HCT116 (cell line): Measurements from ENCODE around the gene ILDR1.

Source experiments
- CTCF ChIP-seq, 3 experiments: fragments of 200-600 bp in 1 of 3; sonication (generic) in 1 of 3; IDR thresholded peaks in 2 of 3; conservative IDR thresholded peaks in 1 of 3; 2 replicates each; pipeline ENCODE4 v1.5.1; 2012 to 2017; ENCODE audit warnings: low read depth in 2 of 3, low read length in 2 of 3, antibody characterized with exemption in 1 of 3, borderline replicate concordance in 1 of 3, control low read depth in 1 of 3, mild to moderate bottlenecking in 1 of 3, mixed read lengths in 1 of 3, mixed run types in 1 of 3, moderate library complexity in 1 of 3; ENCODE audit not compliant: insufficient read depth in 1 of 3
- EGR1 ChIP-seq: IDR thresholded peaks from 2 replicates; pipeline ENCODE4 v1.6.1; 2012; ENCODE audit warnings: low read depth
- EZH2 ChIP-seq: fragments of 200-600 bp; sonication (generic); IDR thresholded peaks from 2 replicates; pipeline ENCODE4 v1.6.1; 2017; ENCODE audit warnings: antibody characterized with exemption, mixed run types
- EZH2phosphoT487 ChIP-seq: fragments of 200-600 bp; IDR thresholded peaks from 2 replicates; pipeline ENCODE4 v1.6.1; 2018; ENCODE audit warnings: antibody characterized with exemption, borderline replicate concordance
- POLR2A ChIP-seq: IDR thresholded peaks from 2 replicates; pipeline ENCODE4 v1.7.0; 2011; ENCODE audit warnings: borderline replicate concordance; ENCODE audit not compliant: insufficient read depth, insufficient read length; ENCODE audit errors: extremely low read depth
- YY1 ChIP-seq: IDR thresholded peaks from 2 replicates; pipeline ENCODE4 v1.6.1; 2011; ENCODE audit warnings: low read length, low read depth, moderate library complexity, mild to moderate bottlenecking; ENCODE audit not compliant: insufficient replicate concordance; ENCODE audit errors: extremely low read depth
- ZNF274 ChIP-seq: fragments of 200-500 bp; sonication (Bioruptor generic); IDR thresholded peaks from 2 replicates; pipeline ENCODE4 v1.6.1; 2014; ENCODE audit warnings: mild to moderate bottlenecking, low read depth, low read length, inconsistent platforms
- TF ChIP-seq, protein P1 (sequence below): IDR thresholded peaks from 2 replicates; pipeline ENCODE4 v1.6.1; 2012
- TF ChIP-seq, protein P2 (sequence below): IDR thresholded peaks from 2 replicates; pipeline ENCODE4 v1.6.1; 2012; ENCODE audit warnings: low read depth
- TF ChIP-seq, protein P3 (sequence below): IDR thresholded peaks from 2 replicates; pipeline ENCODE4 v1.6.1; 2011; ENCODE audit warnings: mild to moderate bottlenecking, low read length, moderate library complexity; ENCODE audit not compliant: insufficient replicate concordance; ENCODE audit errors: extremely low read depth

GRCh38 chr3:121957674-121958415 lies 64.2 kb downstream of the ILDR1 start:
- TF ChIP-seq CTCF (IDR thresholded peaks at IDR 0.05 in 2 of 3, conservative IDR thresholded peaks at IDR 0.05 in 1 of 3; ENCODE audit: borderline replicate concordance in 1 of 3, insufficient read depth in 1 of 3, low read depth in 2 of 3, low read length in 2 of 3) (no peak), EZH2 (no peak), POLR2A (no peak), EGR1 (no peak), ZNF274 (no peak), YY1 (no peak), EZH2phosphoT487 (no peak)
- TF ChIP-seq, protein P1, sequence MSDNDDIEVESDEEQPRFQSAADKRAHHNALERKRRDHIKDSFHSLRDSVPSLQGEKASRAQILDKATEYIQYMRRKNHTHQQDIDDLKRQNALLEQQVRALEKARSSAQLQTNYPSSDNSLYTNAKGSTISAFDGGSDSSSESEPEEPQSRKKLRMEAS = no peak
- TF ChIP-seq, protein P2, sequence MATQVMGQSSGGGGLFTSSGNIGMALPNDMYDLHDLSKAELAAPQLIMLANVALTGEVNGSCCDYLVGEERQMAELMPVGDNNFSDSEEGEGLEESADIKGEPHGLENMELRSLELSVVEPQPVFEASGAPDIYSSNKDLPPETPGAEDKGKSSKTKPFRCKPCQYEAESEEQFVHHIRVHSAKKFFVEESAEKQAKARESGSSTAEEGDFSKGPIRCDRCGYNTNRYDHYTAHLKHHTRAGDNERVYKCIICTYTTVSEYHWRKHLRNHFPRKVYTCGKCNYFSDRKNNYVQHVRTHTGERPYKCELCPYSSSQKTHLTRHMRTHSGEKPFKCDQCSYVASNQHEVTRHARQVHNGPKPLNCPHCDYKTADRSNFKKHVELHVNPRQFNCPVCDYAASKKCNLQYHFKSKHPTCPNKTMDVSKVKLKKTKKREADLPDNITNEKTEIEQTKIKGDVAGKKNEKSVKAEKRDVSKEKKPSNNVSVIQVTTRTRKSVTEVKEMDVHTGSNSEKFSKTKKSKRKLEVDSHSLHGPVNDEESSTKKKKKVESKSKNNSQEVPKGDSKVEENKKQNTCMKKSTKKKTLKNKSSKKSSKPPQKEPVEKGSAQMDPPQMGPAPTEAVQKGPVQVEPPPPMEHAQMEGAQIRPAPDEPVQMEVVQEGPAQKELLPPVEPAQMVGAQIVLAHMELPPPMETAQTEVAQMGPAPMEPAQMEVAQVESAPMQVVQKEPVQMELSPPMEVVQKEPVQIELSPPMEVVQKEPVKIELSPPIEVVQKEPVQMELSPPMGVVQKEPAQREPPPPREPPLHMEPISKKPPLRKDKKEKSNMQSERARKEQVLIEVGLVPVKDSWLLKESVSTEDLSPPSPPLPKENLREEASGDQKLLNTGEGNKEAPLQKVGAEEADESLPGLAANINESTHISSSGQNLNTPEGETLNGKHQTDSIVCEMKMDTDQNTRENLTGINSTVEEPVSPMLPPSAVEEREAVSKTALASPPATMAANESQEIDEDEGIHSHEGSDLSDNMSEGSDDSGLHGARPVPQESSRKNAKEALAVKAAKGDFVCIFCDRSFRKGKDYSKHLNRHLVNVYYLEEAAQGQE = no peak
- TF ChIP-seq, protein P3, sequence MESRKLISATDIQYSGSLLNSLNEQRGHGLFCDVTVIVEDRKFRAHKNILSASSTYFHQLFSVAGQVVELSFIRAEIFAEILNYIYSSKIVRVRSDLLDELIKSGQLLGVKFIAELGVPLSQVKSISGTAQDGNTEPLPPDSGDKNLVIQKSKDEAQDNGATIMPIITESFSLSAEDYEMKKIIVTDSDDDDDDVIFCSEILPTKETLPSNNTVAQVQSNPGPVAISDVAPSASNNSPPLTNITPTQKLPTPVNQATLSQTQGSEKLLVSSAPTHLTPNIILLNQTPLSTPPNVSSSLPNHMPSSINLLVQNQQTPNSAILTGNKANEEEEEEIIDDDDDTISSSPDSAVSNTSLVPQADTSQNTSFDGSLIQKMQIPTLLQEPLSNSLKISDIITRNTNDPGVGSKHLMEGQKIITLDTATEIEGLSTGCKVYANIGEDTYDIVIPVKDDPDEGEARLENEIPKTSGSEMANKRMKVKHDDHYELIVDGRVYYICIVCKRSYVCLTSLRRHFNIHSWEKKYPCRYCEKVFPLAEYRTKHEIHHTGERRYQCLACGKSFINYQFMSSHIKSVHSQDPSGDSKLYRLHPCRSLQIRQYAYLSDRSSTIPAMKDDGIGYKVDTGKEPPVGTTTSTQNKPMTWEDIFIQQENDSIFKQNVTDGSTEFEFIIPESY = no peak
